Lower leg skin (tissue), 4 donors: ENCODE measurements around the gene MTRR. TPM values are rescaled to one million over a fixed set of nuclear protein-coding genes. Genes with fewer than 3 reads are reported as not detected.

Experiments
- DNase-seq, 2 donors: peaks; one replicate each; pipeline ENCODE4 v3.0.0-alpha.2; 2019; ENCODE audit warnings: low spot score in 2 of 2
- H3K4me3 ChIP-seq: fragments of 200-600 bp; sonication (generic); 2 replicates; pipeline ENCODE4 v1.5.1; 2017; ENCODE audit warnings: mild to moderate bottlenecking, low read depth; ENCODE audit not compliant: poor library complexity, severe bottlenecking
- POLR2A ChIP-seq, 2 donors: fragments of 450-650 bp; IDR thresholded peaks; one replicate each; pipeline ENCODE4 v1.6.1; 2016 to 2017; ENCODE audit warnings: antibody characterized with exemption in 2 of 2, mild to moderate bottlenecking in 1 of 2, moderate library complexity in 1 of 2
- WGBS, 2 donors: methylation state at CpG; one replicate each; pipeline ENCODE4 v1.1.5; 2018; 5-methylcytosine and 5-hydroxymethylcytosine counted together
- intact Hi-C: fragments of 100-400 bp; cut with DNase I; formaldehyde crosslinking; loops from one replicate; pipeline ENCODE4 v1.15.0; 2023; ENCODE audit warnings: low total_unique reads
- total RNA-seq, 4 donors: library from RNA; depleted of rRNA; stranded (reverse); fragments of >200 nt; gene quantifications; one replicate each; pipeline ENCODE4 v1.1.0, GENCODE V29; 2016
- TF ChIP-seq, protein P1 (sequence below), 3 donors: fragments of 450-650 bp; IDR thresholded peaks; one replicate each; pipeline ENCODE4 v1.5.1; 2016; ENCODE audit warnings: antibody characterized with exemption in 3 of 3, mild to moderate bottlenecking in 3 of 3, moderate library complexity in 2 of 3

The MTRR gene
- total RNA-seq, 4 donors from 2014 or later = 22.6 to 45.4 (median 30.5) TPM

DNA sequence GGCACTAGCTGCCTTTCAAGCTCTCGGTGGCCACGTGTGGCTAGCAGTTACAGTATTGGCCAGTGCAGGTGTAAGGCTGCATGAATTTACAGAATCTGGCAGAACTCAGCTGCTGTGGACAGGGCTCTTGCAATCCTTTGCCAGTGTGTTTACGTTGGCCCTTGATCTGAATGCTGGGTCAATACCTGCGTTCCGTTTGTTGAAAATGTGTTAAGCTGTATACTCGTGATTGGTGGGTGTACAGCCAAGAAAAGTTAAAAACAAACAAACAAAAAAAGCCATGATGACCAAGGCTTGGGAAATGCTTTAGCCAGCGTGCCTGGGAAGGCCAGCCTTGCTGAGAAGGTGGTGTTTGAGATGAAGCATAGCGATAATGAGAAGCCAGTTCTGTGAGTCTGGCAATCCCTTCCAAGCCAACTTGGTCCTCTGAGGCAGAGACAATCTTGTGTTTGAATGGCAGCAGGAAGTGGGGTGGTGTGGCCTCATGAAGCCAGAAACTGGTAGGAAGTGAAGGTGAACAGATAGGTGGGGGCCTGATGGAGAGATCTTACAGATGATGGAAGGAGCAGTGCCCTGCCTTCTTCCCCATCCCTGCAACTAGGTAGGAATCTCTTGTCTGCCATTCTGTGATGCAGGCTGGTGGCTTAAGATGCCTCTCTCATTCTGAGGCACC, 17.2 kb upstream of the MTRR start:
- WGBS, 2 donors = 86 to 87% methylated on average over 8 of the region's 8 CpGs
- DNase-seq = no peak
- no peak overlapping the region for H3K4me3 ChIP-seq
- intact Hi-C loops = no loop called here
- TF ChIP-seq POLR2A (IDR thresholded peaks at IDR 0.05) = no peak
- TF ChIP-seq, protein P1, sequence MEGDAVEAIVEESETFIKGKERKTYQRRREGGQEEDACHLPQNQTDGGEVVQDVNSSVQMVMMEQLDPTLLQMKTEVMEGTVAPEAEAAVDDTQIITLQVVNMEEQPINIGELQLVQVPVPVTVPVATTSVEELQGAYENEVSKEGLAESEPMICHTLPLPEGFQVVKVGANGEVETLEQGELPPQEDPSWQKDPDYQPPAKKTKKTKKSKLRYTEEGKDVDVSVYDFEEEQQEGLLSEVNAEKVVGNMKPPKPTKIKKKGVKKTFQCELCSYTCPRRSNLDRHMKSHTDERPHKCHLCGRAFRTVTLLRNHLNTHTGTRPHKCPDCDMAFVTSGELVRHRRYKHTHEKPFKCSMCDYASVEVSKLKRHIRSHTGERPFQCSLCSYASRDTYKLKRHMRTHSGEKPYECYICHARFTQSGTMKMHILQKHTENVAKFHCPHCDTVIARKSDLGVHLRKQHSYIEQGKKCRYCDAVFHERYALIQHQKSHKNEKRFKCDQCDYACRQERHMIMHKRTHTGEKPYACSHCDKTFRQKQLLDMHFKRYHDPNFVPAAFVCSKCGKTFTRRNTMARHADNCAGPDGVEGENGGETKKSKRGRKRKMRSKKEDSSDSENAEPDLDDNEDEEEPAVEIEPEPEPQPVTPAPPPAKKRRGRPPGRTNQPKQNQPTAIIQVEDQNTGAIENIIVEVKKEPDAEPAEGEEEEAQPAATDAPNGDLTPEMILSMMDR (IDR thresholded peaks at IDR 0.05) = no peak

DNA sequence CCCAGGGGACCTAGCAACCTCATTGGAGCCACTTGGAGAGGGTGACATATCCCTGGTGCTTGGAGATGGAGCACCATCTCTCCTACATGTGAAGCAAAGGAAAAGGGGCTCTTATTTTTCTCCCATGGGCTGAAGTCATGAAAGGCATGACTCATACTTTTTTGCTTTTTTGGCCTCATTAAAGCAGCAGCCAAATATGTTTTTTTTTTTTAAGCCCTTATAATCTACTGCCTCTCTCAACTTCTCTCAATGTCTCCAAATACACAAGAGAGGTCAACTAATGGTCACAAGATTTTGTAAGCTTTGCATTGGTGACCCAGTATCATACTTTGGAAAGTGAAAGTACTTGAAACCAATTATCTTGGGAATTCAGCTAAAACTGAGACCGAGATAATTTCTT, 16.4 kb upstream of the MTRR start:
- 58 to 67% methylated on average over 1 of the region's 1 CpG for WGBS, 2 donors
- intact Hi-C loops = no loop called here
- TF ChIP-seq, protein P1 (IDR thresholded peaks at IDR 0.05) = no peak
- TF ChIP-seq POLR2A (IDR thresholded peaks at IDR 0.05) = no peak
- DNase-seq = no peak
- H3K4me3 ChIP-seq = no peak overlapping the region

GRCh38 chr5:7852988-7853387, 16.0 kb upstream of the MTRR start:
- DNase-seq = no peak
- intact Hi-C loops = no loop called here
- no peak for TF ChIP-seq POLR2A (IDR thresholded peaks at IDR 0.05)
- TF ChIP-seq, protein P1 (IDR thresholded peaks at IDR 0.05) = no peak
- WGBS, 2 donors = 81 to 91% methylated on average over 2 of the region's 2 CpGs
- no peak overlapping the region for H3K4me3 ChIP-seq

- TF ChIP-seq, protein P1 (IDR thresholded peaks at IDR 0.05) = no peak
- no peak for TF ChIP-seq POLR2A (IDR thresholded peaks at IDR 0.05)
- DNase-seq = no peak
- H3K4me3 ChIP-seq = no peak overlapping the region
- WGBS, 2 donors = 65 to 70% methylated on average over 3 of the region's 3 CpGs
- intact Hi-C loops = no loop called here
These were observed 13.3 kb upstream of the MTRR start for GRCh38 chr5:7855611-7856010.

GRCh38 chr5:7856855-7857254, 12.1 kb upstream of the MTRR start:
- 85 to 100% methylated on average over 2 of the region's 2 CpGs for WGBS, 2 donors
- no peak overlapping the region for H3K4me3 ChIP-seq
- no peak for DNase-seq
- TF ChIP-seq POLR2A (IDR thresholded peaks at IDR 0.05) = no peak
- TF ChIP-seq, protein P1 (IDR thresholded peaks at IDR 0.05) = no peak
- intact Hi-C loops = no loop called here

DNA sequence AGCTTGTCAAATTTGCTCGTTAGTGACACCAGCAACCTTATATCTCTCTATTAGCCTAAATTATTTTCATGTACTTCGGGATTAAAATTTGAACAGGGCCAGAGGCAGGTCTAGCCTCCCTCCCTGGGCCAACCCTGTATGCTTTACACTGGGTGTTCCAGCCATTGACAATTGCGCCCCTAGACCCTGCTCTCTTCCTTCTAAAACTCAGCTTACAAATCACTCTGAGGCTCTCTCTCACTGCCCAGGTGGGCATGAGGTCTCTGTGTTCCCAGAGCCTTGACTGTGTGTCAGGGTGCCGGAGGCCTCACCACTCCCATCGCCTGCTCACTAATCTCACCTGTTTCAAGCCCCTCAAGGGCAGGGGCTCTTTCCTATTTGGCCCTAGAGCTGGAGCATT, 11.6 kb upstream of the MTRR start:
- TF ChIP-seq, protein P1 (IDR thresholded peaks at IDR 0.05) = no peak
- TF ChIP-seq POLR2A (IDR thresholded peaks at IDR 0.05) = no peak
- intact Hi-C loops = no loop called here
- no peak for DNase-seq
- 81 to 91% methylated on average over 5 of the region's 5 CpGs for WGBS, 2 donors
- no peak overlapping the region for H3K4me3 ChIP-seq
